NK-92 treated with Interleukin-12 subunit alpha and Interleukin-12 subunit beta, amount 100 ng/mL, for 24 hours (cell line): ENCODE results near the gene CLDN9.
A peak's percentile ranks its signal among the peaks of the same experiment; 100 is the strongest.

Experiments
- DNase-seq: peaks from one replicate; lab custom pipeline; 2025; lab: John Stamatoyannopoulos, UW

Gene CLDN9

DNA sequence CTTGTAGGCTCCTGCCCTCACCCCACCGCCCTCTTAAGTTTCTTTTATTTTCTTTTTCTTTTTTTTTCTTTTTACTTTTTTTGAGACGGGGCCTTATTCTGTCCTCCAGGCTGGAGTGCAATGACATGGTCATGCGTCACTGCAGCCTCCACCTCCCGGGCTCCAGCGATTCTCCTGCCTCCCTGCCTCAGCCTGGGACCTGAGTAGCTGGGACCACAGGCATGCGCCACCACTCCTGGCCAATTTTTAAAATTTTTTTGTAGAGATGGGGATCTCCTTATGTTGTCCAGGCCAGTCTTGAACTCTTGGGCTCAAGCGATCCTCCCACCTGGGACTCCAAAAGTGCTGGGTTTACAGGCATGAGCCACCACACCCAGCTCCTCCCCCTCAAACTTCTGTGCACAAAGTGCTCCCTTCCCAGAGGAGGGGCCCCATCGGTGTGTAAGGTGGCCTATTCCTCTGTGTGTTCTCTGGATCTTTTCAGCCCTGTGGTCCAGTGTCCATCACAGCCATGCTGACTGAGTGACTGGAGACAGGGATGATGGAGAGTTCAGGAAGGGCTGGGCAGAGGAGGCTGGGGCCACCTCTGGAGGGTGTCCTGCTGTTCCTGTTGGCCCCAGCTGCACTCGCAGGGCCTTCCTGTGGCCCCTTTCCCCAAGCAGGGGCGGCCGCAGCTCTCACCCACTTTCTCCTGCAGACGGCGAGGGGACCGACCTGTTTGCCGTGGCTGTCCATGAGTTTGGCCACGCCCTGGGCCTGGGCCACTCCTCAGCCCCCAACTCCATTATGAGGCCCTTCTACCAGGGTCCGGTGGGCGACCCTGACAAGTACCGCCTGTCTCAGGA lies 43.8 kb downstream of the CLDN9 start:
- no peak for DNase-seq

DNA sequence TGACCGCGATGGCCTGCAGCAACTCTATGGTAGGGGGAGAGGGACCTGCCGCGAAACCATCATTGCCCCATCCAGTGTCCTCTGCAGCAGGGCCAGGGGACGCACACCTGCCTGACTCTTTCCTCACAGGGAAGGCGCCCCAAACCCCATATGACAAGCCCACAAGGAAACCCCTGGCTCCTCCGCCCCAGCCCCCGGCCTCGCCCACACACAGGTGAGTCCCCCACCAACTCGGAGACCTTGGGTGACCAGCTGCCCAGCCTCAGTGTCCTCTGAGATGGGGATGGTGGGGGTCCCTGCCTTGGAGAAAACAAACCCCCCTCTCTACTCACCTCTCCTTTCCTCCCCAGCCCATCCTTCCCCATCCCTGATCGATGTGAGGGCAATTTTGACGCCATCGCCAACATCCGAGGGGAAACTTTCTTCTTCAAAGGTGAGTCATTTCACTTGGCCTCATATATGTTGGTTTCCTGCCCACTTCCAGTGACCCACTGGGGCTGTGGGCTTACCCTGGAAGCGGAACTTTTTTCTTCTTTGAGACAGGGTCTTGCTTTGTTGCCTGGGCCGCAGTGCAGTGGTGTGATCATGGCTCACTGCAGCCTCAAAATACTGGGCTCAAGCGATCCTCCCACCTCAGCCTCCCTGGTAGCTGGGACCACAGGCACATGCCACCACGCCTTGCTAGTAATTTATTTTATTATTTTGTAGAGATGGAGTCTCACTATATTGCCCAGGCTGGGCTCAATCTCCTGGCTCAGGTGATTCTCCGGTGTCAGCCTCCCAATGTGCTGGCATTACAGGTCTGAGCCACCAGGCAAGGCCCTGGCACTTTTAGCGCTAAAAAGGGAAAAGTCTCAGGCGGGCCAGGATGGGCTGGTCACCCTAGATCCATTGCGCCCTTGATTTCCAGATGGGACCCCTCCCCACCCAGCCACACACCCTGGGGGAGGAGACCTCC lies 44.7 kb downstream of the CLDN9 start:
- no peak for DNase-seq

DNA sequence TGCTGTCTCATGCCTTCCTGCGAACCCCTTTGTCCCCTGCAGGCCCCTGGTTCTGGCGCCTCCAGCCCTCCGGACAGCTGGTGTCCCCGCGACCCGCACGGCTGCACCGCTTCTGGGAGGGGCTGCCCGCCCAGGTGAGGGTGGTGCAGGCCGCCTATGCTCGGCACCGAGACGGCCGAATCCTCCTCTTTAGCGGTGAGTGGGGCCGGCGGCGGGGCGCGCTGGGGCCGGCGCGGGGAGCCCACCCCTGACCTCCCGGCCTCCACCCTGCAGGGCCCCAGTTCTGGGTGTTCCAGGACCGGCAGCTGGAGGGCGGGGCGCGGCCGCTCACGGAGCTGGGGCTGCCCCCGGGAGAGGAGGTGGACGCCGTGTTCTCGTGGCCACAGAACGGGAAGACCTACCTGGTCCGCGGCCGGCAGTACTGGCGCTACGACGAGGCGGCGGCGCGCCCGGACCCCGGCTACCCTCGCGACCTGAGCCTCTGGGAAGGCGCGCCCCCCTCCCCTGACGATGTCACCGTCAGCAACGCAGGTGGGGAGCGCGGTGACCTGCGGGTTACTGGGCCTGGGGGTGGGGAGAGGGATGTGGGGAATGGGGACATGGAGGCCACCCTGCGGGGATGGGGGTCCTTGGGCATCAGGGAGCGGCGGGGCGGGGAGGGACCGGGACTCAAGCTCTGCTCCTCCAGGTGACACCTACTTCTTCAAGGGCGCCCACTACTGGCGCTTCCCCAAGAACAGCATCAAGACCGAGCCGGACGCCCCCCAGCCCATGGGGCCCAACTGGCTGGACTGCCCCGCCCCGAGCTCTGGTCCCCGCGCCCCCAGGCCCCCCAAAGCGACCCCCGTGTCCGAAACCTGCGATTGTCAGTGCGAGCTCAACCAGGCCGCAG lies 45.7 kb downstream of the CLDN9 start:
- DNase-seq, result peak; percentile 73

DNA sequence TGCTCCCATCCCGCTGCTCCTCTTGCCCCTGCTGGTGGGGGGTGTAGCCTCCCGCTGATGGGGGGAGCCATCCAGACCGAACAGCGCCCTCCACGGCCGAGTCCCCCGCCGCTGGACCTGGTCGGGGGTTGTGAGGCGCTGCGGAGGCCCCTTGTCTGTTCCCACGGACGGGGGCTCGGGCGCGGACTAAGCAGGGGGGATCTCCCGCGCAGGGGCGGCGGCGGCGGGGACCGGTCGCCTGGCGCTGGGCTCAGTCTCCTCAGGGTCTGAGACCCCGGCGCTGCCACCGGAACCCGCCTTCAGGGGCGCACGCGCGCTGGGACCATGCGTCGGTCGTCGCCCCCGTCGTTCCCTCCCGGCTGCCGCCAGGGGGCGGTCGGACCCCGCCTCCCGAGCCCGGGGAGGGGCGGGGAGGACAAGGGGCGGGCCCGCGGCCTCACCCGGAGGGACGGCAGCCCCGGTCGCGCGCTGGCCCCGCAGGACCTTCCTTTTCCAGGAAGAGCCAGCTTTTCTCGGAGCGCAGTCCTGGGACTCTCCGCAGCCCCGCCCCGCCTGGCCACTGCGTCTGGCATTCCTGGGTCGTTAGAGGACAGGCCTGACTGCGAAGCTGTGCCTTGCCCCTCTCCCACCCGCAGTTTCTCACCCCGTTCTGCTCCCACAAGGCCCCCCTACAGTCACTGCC lies 46.5 kb downstream of the CLDN9 start:
- DNase-seq, result peak; percentile 86

DNA sequence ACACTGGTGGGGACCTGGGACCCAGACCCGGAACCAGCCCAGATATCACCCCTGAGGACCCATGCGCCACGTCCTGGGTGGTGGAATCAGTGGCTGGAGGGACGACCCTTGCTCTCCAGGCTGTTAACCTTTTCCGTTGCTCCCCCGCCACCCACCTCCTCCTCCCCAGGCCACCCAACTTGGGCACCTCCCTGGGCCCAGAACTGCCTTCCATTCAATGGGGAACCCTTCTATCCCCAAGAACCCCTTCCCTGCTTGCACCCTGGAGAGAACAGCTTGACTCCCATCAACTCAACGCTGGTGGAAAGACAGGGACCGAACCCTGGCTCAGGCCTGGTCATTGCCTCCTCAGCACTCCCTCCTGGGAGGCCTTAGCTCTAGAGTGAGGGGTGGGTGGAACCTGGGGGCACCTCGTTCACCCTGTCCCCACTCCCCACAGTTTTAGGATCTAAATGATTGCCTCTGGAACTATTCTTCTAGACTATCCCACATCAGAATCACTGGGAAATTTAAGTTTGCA lies 47.1 kb downstream of the CLDN9 start:
- no peak for DNase-seq

DNA sequence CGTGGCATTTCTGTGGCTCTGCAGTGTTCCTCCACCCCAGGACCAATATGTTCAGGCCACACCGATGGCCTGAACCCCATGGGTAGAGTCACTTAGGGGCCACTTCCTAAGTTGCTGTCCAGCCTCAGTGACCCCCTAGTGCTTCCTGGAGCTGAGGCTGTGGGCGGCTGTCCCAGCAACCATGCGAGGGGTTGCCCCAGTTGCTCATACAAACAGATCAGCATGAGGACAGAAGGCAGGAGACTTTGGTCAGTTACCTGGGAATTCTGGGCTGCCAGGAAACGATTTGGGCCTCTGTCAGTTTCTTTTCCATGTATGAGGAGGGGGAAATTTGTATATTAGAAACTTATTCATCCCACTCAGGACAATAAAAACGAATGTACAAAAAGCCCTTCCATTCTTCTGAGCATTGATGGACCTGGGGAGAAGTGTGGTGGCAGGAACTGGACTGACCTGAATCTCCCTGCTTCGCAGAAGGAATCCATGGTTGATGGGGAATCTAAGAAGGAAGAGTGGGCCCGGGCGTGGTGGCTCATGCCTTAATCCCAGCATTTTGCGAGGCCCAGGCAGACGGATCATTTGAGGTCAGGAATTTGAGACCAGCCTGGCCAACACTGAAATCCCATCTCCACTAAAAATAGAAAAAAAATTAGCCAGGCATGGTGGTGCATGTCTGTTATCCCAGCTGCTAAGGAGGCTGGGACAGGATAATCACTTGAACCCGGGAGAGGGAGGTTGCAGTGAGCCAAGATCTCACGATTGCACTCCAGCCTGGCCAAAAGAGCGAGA lies 47.8 kb downstream of the CLDN9 start:
- no peak for DNase-seq

DNA sequence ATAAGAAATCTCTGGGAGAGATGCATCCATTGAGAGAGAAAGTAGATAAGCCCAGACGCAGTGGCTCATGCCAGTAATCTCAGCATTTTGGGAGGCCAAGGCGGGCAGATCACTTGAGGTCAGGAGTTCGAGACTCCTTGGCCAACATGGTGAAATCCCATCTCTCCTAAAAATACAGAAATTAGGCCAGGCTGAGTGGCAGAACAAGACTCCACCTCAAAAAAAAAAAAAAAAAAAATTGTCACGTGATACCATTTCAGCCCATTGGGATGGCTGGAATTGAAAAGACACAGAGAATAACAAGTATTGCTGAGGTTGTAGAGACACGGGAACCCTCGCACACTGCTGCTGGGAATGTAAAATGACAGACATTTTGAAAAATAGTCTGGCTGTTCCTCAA lies 49.8 kb downstream of the CLDN9 start:
- DNase-seq, result no peak

DNA sequence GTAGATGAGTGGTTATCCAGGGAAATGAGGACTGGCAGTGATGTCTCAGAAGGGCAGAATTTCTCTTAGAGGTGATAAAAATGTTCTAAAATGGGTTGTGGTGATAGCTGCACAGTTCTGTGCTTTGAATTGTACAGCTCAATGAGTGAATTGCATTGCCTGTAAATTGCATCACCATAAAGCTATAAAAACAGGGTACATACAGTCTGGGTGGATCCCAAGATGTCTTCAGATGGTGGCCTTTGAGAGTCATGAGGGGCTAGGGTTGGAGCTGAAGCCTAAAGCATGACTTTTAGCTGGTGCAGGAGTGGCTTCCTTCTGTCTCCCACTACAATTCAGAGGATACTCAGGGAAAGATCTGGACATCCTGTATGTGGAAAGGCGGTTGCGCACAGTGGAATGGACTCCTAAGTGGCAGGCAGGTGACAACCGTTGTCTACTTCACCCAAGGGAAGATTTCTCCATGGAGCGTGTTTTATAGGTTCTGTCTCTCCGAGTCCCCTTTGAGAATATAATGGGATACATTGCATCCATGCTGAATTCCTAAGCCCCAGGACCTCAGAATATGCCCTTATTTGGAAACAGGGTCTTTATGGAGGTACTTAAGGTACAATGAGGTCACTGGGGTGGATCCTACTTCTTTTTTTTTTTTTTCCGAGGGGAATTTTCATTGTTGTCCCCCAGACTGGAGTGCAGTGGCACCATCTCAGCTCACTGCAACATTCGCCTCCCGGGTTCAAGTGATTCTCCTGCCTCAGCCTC lies 51.1 kb downstream of the CLDN9 start:
- DNase-seq, result no peak
